OCI-LY7 (cell line): ENCODE results near the gene BMAL1. TPM values are rescaled to one million over a fixed set of nuclear protein-coding genes. Genes with fewer than 3 reads are reported as not detected.

ENCODE experiments used
- BruUV-seq: library from RNA; stranded (reverse); fragments of 400-500 nt; replicated peaks from 2 replicates; lab custom pipeline; 2021; lab: Mats Ljungman, UMichigan
- CTCF ChIA-PET: fragments of 300-600 bp; sonication (Branson Sonifier 250); formaldehyde crosslinking; loops from one replicate; lab custom pipeline; 2022; ENCODE audit warnings: antibody characterized with exemption; ENCODE audit not compliant: unreplicated experiment; lab: Charles Lee
- POLR2A ChIA-PET: fragments of 300-600 bp; sonication (Branson Sonifier 250); formaldehyde crosslinking; loops from one replicate; lab custom pipeline; 2022; ENCODE audit warnings: antibody characterized with exemption; lab: Charles Lee
- DNase-seq: peaks from one replicate; pipeline ENCODE4 v3.0.0-alpha.2; 2015; ENCODE audit warnings: low spot score
- H2AFZ ChIP-seq: fragments of 200-600 bp; sonication (generic), shearing (Covaris generic); 2 replicates; pipeline ENCODE4 v1.6.1; 2014; ENCODE audit warnings: mild to moderate bottlenecking, antibody characterized with exemption, low read length, moderate library complexity
- H3K27ac ChIP-seq: fragments of 200-600 bp; sonication (generic); 2 replicates; pipeline ENCODE4 v1.5.1; 2014; ENCODE audit warnings: mixed run types, low read depth, mild to moderate bottlenecking, moderate library complexity, low read length, inconsistent platforms; ENCODE audit not compliant: poor library complexity, severe bottlenecking
- H3K36me3 ChIP-seq: fragments of 200-600 bp; sonication (generic); 2 replicates; pipeline ENCODE4 v1.6.1; 2014; ENCODE audit warnings: mild to moderate bottlenecking, antibody characterized with exemption, low read length, moderate library complexity, mixed read lengths; ENCODE audit not compliant: insufficient read depth
- H3K4me1 ChIP-seq: fragments of 200-600 bp; sonication (generic); 2 replicates; pipeline ENCODE4 v1.5.1; 2014; ENCODE audit warnings: mild to moderate bottlenecking, low read length; ENCODE audit not compliant: insufficient read depth, poor library complexity, severe bottlenecking
- H3K4me2 ChIP-seq: fragments of 200-600 bp; sonication (generic); 2 replicates; pipeline ENCODE4 v1.6.1; 2014; ENCODE audit warnings: mild to moderate bottlenecking, low read length
- H3K4me3 ChIP-seq: fragments of 200-600 bp; sonication (generic); 2 replicates; pipeline ENCODE4 v1.5.1; 2014; ENCODE audit warnings: mild to moderate bottlenecking, low read depth, low read length; ENCODE audit not compliant: poor library complexity, severe bottlenecking
- H3K79me2 ChIP-seq: fragments of 200-600 bp; sonication (generic); 2 replicates; pipeline ENCODE4 v1.6.1; 2016; ENCODE audit warnings: low read depth, mild to moderate bottlenecking, low read length, moderate library complexity, mixed read lengths; ENCODE audit not compliant: insufficient read depth
- H3K9me2 ChIP-seq: fragments of 200-600 bp; sonication (generic); 2 replicates; pipeline ENCODE4 v1.6.1; 2016; ENCODE audit warnings: mild to moderate bottlenecking, low read length, mixed read lengths; ENCODE audit not compliant: insufficient read depth
- H3K9me3 ChIP-seq: fragments of 200-600 bp; sonication (generic); 2 replicates; pipeline ENCODE4 v1.6.1; 2014; ENCODE audit warnings: mild to moderate bottlenecking, mixed run types, low read length, mixed read lengths
- H4K20me1 ChIP-seq: fragments of 200-600 bp; sonication (generic); 2 replicates; pipeline ENCODE4 v1.6.1; 2014; ENCODE audit warnings: mild to moderate bottlenecking, antibody characterized with exemption, low read length, moderate library complexity, mixed read lengths; ENCODE audit not compliant: insufficient read depth
- EZH2phosphoT487 ChIP-seq: fragments of 200-600 bp; sonication (generic); IDR thresholded peaks from 2 replicates; pipeline ENCODE4 v1.6.1; 2018; ENCODE audit warnings: low read depth, borderline replicate concordance, mild to moderate bottlenecking, mixed run types, antibody characterized with exemption, low read length, moderate library complexity, mixed read lengths
- intact Hi-C: fragments of 100-400 bp; cut with micrococcal nuclease; formaldehyde crosslinking; loops from one replicate; pipeline ENCODE4 v1.10.0; 2022; ENCODE audit not compliant: unreplicated experiment
- total RNA-seq, 2 experiments: library from RNA; depleted of rRNA in 1 of 2; stranded (reverse); fragments of >200 nt in 1 of 2; shearing (Covaris generic) in 1 of 2; gene quantifications; 2 replicates each; pipeline ENCODE4 v1.2.3, GENCODE V29; 2014 to 2022
- TF ChIP-seq, protein P1 (sequence below): fragments of 200-600 bp; sonication (generic); conservative IDR thresholded peaks from 2 replicates; pipeline ENCODE4 v1.5.1; 2014; ENCODE audit warnings: mild to moderate bottlenecking, antibody characterized with exemption, low read length, moderate library complexity, mixed read lengths

The BMAL1 gene
- total RNA-seq, 2 experiments from 2014 or later = not detected

DNA sequence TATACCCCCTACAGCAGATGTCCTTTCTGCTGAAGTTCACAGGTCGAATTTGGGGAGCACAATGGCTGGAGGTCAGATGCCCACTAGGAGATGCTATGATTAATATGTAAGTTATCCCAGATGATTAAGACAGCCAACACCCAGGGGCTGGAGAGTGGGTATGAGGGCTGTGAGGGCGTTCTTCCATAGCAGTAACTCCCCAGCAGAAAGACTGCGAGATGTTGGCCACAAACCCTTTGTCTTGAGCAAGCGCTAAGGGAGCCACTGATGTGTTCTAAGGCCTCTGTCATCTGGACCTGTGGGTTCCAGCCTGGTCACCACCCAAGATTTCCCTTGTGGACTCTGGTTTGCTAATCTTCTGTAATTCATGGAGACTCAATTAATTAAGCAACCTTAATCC lies 77.6 kb downstream of the BMAL1 start:
- CTCF ChIA-PET = no interaction called here

DNA sequence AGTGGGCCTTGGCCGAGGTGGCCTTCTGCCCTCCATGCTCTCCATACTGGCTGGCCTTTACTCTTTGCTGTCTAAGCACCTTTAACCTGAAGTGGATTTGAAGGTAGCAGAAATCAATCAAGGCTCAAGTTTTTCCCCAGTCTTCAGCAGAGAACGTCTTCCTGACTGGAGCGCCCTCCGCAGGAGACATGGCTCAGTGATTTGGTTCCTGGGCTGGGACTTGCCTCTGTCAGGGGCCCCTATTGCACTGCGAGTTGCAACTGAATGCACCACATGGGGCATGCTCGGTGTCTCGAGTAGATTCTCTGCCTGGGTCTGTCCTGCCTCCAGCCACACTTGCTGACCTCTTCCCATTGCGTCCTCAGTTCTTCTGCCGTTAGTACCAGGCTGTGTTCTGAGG lies 79.6 kb downstream of the BMAL1 start:
- BruUV-seq = no TSS peak
- ChIA-PET POLR2A (no interaction called here), CTCF (no interaction called here)
- H3K36me3 ChIP-seq = no peaks in the 10 kb centered on the region
- intact Hi-C loops = no loop called here
- H3K27ac ChIP-seq = no peak overlapping the region
- H3K4me2 ChIP-seq = no peak overlapping the region
- no peaks in the 10 kb centered on the region for H3K9me2 ChIP-seq
- H3K9me3 ChIP-seq = no peaks in the 10 kb centered on the region
- H3K79me2 ChIP-seq = no peaks in the 10 kb centered on the region
- no peak for DNase-seq
- no peak overlapping the region for H2AFZ ChIP-seq
- no peak for TF ChIP-seq EZH2phosphoT487
- TF ChIP-seq, protein P1, sequence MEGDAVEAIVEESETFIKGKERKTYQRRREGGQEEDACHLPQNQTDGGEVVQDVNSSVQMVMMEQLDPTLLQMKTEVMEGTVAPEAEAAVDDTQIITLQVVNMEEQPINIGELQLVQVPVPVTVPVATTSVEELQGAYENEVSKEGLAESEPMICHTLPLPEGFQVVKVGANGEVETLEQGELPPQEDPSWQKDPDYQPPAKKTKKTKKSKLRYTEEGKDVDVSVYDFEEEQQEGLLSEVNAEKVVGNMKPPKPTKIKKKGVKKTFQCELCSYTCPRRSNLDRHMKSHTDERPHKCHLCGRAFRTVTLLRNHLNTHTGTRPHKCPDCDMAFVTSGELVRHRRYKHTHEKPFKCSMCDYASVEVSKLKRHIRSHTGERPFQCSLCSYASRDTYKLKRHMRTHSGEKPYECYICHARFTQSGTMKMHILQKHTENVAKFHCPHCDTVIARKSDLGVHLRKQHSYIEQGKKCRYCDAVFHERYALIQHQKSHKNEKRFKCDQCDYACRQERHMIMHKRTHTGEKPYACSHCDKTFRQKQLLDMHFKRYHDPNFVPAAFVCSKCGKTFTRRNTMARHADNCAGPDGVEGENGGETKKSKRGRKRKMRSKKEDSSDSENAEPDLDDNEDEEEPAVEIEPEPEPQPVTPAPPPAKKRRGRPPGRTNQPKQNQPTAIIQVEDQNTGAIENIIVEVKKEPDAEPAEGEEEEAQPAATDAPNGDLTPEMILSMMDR = 0 out of 2 replicates have a peak, but pooled peaks have one; percentile 25
- H3K4me1 ChIP-seq = no peaks in the 10 kb centered on the region
- H4K20me1 ChIP-seq = no peaks in the 10 kb centered on the region
- no peak overlapping the region for H3K4me3 ChIP-seq

More for the DNA sequence above, 77.6 kb downstream of the BMAL1 start:
- no peak overlapping the region for H2AFZ ChIP-seq
- no peaks in the 10 kb centered on the region for H3K36me3 ChIP-seq
- no peak overlapping the region for H3K4me2 ChIP-seq
- no peaks in the 10 kb centered on the region for H3K79me2 ChIP-seq
- no peak for DNase-seq
- intact Hi-C loops = no loop called here
- H3K9me3 ChIP-seq = no peaks in the 10 kb centered on the region
- no peaks in the 10 kb centered on the region for H3K4me1 ChIP-seq
- H3K9me2 ChIP-seq = no peaks in the 10 kb centered on the region
- TF ChIP-seq, protein P1 = no peak
- TF ChIP-seq EZH2phosphoT487 = no peak
- H3K27ac ChIP-seq = no peak overlapping the region
- POLR2A ChIA-PET = interaction anchor here (0.6 kb wide), 1 partner anchor 203 kb away, joined by 4 read pairs; no protein-coding TSS in a partner anchor
- H4K20me1 ChIP-seq = no peaks in the 10 kb centered on the region
- H3K4me3 ChIP-seq = no peak overlapping the region
- BruUV-seq = no TSS peak

DNA sequence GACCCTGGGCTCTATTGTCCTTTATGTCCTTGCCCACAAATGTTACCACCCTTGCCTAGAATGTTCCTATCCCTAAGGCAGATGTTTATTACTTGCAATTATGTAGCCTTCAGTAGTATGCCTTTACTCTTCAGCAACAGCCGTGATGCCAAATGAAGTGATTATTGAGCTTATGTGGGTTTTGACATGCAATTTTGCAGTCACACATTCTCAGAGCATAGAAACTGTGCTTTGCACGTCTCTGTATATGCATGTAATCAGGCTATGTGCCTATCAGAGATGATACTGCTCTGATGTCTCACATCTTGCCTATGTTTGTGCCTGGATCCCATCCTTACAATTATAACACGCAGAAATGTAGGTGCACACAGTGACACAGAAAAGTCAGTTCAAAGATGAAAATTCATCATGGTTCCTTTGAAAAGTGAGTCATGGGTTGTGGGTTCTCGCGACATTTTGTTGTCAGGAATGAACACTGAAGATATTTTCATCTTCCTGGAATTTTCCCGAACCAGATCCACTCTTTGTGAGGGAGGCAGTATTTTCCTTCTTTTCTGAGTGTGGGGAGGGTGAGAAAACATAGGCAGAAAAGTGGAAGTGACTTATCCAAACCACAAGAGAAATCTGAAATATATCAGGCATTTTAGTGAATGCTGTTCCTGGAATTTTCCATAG lies 81.1 kb downstream of the BMAL1 start:
- ChIA-PET POLR2A (no interaction called here), CTCF (no interaction called here)
- DNase-seq = no peak
- no peaks in the 10 kb centered on the region for H3K36me3 ChIP-seq
- H3K9me2 ChIP-seq = no peaks in the 10 kb centered on the region
- no peaks in the 10 kb centered on the region for H3K9me3 ChIP-seq
- H3K4me1 ChIP-seq = no peaks in the 10 kb centered on the region
- H3K27ac ChIP-seq = no peak overlapping the region
- BruUV-seq = no TSS peak
- no peak overlapping the region for H3K4me2 ChIP-seq
- no peak overlapping the region for H3K4me3 ChIP-seq
- TF ChIP-seq EZH2phosphoT487 = no peak
- TF ChIP-seq, protein P1 = no peak
- H4K20me1 ChIP-seq = no peaks in the 10 kb centered on the region
- no peak overlapping the region for H2AFZ ChIP-seq
- intact Hi-C loops = no loop called here
- no peaks in the 10 kb centered on the region for H3K79me2 ChIP-seq
